ENCODE results near the gene DNAJA1.
A peak's percentile ranks its signal among the peaks of the same experiment; 100 is the strongest.

DNA sequence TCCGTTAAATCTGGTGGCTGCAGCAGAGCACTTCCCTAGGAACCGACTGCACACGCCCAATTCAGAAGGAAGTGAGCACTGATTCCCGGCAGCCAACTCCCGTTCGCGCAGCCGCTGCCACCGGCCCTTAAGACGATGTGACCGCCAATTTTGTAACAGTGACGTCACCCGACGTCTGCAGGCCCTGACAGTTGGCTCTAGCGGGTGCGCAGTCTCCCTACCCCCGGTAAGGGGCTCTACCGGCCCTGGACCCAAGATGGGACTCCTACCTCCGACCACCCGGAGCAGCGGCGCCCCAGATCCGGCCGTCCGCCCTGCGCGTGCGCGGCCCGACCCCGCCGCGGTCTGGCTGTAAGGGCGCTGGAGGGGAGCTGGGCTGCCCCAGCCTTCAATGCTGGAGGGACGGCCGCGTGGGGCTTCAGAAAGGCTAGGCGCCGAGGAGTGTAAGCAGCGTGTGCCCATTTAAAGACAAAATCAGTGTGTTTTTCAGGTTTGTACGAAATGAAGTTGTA lies 19.1 kb downstream of the DNAJA1 start:
- TF ChIP-seq, protein P1, sequence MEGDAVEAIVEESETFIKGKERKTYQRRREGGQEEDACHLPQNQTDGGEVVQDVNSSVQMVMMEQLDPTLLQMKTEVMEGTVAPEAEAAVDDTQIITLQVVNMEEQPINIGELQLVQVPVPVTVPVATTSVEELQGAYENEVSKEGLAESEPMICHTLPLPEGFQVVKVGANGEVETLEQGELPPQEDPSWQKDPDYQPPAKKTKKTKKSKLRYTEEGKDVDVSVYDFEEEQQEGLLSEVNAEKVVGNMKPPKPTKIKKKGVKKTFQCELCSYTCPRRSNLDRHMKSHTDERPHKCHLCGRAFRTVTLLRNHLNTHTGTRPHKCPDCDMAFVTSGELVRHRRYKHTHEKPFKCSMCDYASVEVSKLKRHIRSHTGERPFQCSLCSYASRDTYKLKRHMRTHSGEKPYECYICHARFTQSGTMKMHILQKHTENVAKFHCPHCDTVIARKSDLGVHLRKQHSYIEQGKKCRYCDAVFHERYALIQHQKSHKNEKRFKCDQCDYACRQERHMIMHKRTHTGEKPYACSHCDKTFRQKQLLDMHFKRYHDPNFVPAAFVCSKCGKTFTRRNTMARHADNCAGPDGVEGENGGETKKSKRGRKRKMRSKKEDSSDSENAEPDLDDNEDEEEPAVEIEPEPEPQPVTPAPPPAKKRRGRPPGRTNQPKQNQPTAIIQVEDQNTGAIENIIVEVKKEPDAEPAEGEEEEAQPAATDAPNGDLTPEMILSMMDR (IDR thresholded peaks at IDR 0.05): no peak
- peak; percentile 63 to 67 (median 66) for TF ChIP-seq POLR2AphosphoS5 (IDR thresholded peaks at IDR 0.05)
- no peak for TF ChIP-seq POLR2A (IDR thresholded peaks at IDR 0.05)
